GM12878 (cell line): ENCODE measurements around the gene ASGR2. TPM values are rescaled to one million over a fixed set of nuclear protein-coding genes. Genes with fewer than 3 reads are reported as not detected.

Experiments used
- ATAC-seq: fragments of 200-7000 bp; cut with Tn5 transposase; 3 replicates; pipeline ENCODE4 v1.9.1; 2020; ENCODE audit warnings: mild to moderate bottlenecking, moderate library complexity
- BruUV-seq: library from RNA; stranded (reverse); fragments of 400-500 nt; replicated peaks from 2 replicates; lab custom pipeline; 2021; lab: Mats Ljungman, UMichigan
- CTCF ChIA-PET: fragments of 300-600 bp; sonication (Branson Sonifier 250); formaldehyde crosslinking; extraction: SDS; loops from one replicate; lab custom pipeline; 2021; ENCODE audit warnings: inconsistent platforms; lab: Yijun Ruan, JAX
- POLR2A ChIA-PET: fragments of 350-600 bp; formaldehyde crosslinking; extraction: SDS; loops from one replicate; lab custom pipeline; 2021; ENCODE audit warnings: inconsistent platforms; lab: Charles Lee
- RAD21 ChIA-PET: fragments of 300-600 bp; sonication (Branson Sonifier 250); formaldehyde crosslinking; loops from one replicate; lab custom pipeline; 2023; ENCODE audit warnings: antibody characterized with exemption; ENCODE audit not compliant: unreplicated experiment; lab: Charles Lee
- SMC1A ChIA-PET: fragments of 300-600 bp; sonication (Branson Sonifier 250); formaldehyde crosslinking; loops from one replicate; lab custom pipeline; 2023; ENCODE audit not compliant: unreplicated experiment, uncharacterized antibody; lab: Charles Lee
- DNase-seq: peaks from one replicate; pipeline ENCODE4 v3.0.0-alpha.2; 2011; ENCODE audit warnings: low read depth, low spot score
- FAIRE-seq: peaks from 3 replicates; lab custom pipeline; 2011; peaks lifted over from hg19 to GRCh38; lab: Jason Lieb, UNC
- H2AFZ ChIP-seq: 2 replicates; pipeline ENCODE4 v1.6.0; 2011; ENCODE audit warnings: low read depth, low read length, control low read depth; ENCODE audit not compliant: control insufficient read depth
- H3K27ac ChIP-seq: 2 replicates; pipeline ENCODE4 v1.5.1; 2011; ENCODE audit warnings: control low read depth; ENCODE audit not compliant: control insufficient read depth, insufficient read depth
- H3K27me3 ChIP-seq, 2 experiments: replicated peaks in 1 of 2; 2 replicates each; pipeline versions ENCODE4 v1.6.0 to v1.6.1; 2011; ENCODE audit warnings: low read length in 1 of 2; ENCODE audit not compliant: control insufficient read depth in 2 of 2, insufficient read depth in 2 of 2
- H3K36me3 ChIP-seq, 2 experiments: 2 replicates each; pipeline ENCODE4 v1.5.1; 2011; ENCODE audit warnings: low read length in 1 of 2; ENCODE audit not compliant: control insufficient read depth in 2 of 2, insufficient read depth in 2 of 2
- H3K4me1 ChIP-seq: 2 replicates; pipeline ENCODE4 v1.6.1; 2011; ENCODE audit warnings: mild to moderate bottlenecking, low read length, moderate library complexity, mixed read lengths; ENCODE audit not compliant: control insufficient read depth, insufficient read depth
- H3K4me2 ChIP-seq: 2 replicates; pipeline ENCODE4 v1.6.0; 2011; ENCODE audit warnings: control low read depth; ENCODE audit not compliant: control insufficient read depth, insufficient read depth
- H3K4me3 ChIP-seq: fragments of 200-600 bp; sonication (generic); 2 replicates; pipeline ENCODE4 v1.5.1; 2016
- H3K79me2 ChIP-seq: 2 replicates; pipeline ENCODE4 v1.6.0; 2011; ENCODE audit warnings: low read length; ENCODE audit not compliant: control insufficient read depth, insufficient read depth
- H3K9ac ChIP-seq: 2 replicates; pipeline ENCODE4 v1.8.0; 2011; ENCODE audit warnings: low read length, control low read depth, mixed read lengths; ENCODE audit not compliant: control insufficient read depth, insufficient read depth
- H3K9me3 ChIP-seq: replicated peaks from 3 replicates; pipeline ENCODE4 v1.5.1; 2011; ENCODE audit warnings: mild to moderate bottlenecking, low read length; ENCODE audit not compliant: control insufficient read depth, insufficient read depth
- H4K20me1 ChIP-seq: 2 replicates; pipeline ENCODE4 v1.6.0; 2011; ENCODE audit not compliant: control insufficient read depth, insufficient read depth
- CREM ChIP-seq: IDR thresholded peaks from 2 replicates; pipeline ENCODE4 v1.6.1; 2014; ENCODE audit warnings: antibody characterized with exemption, low read depth
- FOXK2 ChIP-seq: fragments of 450-650 bp; IDR thresholded peaks from 2 replicates; pipeline ENCODE4 v1.6.1; 2017; ENCODE audit warnings: mild to moderate bottlenecking, moderate library complexity
- GABPA ChIP-seq: IDR thresholded peaks from 2 replicates; pipeline ENCODE4 v1.6.1; 2014; ENCODE audit warnings: antibody characterized with exemption, low read depth, mild to moderate bottlenecking, inconsistent platforms
- LARP7 ChIP-seq: fragments of 450-650 bp; IDR thresholded peaks from 2 replicates; pipeline ENCODE4 v1.6.1; 2017; ENCODE audit warnings: mild to moderate bottlenecking
- MTA3 ChIP-seq: IDR thresholded peaks from 2 replicates; pipeline ENCODE4 v1.6.1; 2012; ENCODE audit warnings: low read length, inconsistent platforms, borderline replicate concordance
- RB1 ChIP-seq: fragments of 450-650 bp; formaldehyde crosslinking; IDR thresholded peaks from 2 replicates; pipeline ENCODE4 v1.6.1; 2017; ENCODE audit warnings: mild to moderate bottlenecking, borderline replicate concordance
- SPI1 ChIP-seq: IDR thresholded peaks from 2 replicates; pipeline ENCODE4 v1.6.1; 2011; ENCODE audit warnings: low read depth, mild to moderate bottlenecking, low read length, moderate library complexity, borderline replicate concordance; ENCODE audit not compliant: insufficient read depth
- TCF12 ChIP-seq: IDR thresholded peaks from 2 replicates; pipeline ENCODE4 v1.6.1; 2011; ENCODE audit warnings: low read depth, mild to moderate bottlenecking, low read length
- ZNF384 ChIP-seq: IDR thresholded peaks from 2 replicates; pipeline ENCODE4 v1.6.1; 2012; ENCODE audit warnings: low read depth, mild to moderate bottlenecking, low read length, improper control_type of control experiment, borderline replicate concordance
- WGBS: methylation state at CpG from one replicate; pipeline ENCODE4 v1.1.6; 2016; ENCODE audit warnings: low lambda C conversion rate; ENCODE audit not compliant: insufficient replicate concordance, insufficient coverage; ENCODE audit errors: missing lambda C conversion rate; 5-methylcytosine and 5-hydroxymethylcytosine counted together
- in situ Hi-C: fragments of 300-500 bp; cut with MboI; formaldehyde crosslinking; loops from 9 replicates; pipeline ENCODE4 v1.14.3; 2018; ENCODE audit warnings: mixed read lengths
- intact Hi-C: fragments of 100-400 bp; cut with micrococcal nuclease; formaldehyde crosslinking; loops from one replicate; pipeline ENCODE4 v1.14.2; 2022; ENCODE audit not compliant: unreplicated experiment
- polyA plus RNA-seq, 11 experiments: library from polyadenylated mRNA; depleted of rRNA in 4 of 11; unstranded in 6 of 11; stranded (reverse) in 5 of 11; fragments of >200 nt; fragmentation: Nextera tagmentation in 4 of 11; fragmentation: Illumina TruSeq in 1 of 11; extraction: Ambion mirVana in 4 of 11; extraction: Trizol in 1 of 11; gene quantifications; 1 replicate in 1 of 11; 2 replicates in 10 of 11; pipeline versions ENCODE4 v1.2.1 to v1.2.3, GENCODE V29; 2011 to 2016; ENCODE audit warnings: inconsistent platforms in 2 of 11, missing spikeins in 2 of 11, low read depth in 1 of 11
- total RNA-seq, 4 experiments: library from RNA; depleted of rRNA in 3 of 4; stranded (reverse); fragments of >200 nt in 3 of 4; fragmentation: Illumina TruSeq in 1 of 4; extraction: Trizol in 1 of 4; gene quantifications; 2 replicates each; pipeline versions ENCODE4 v1.2.1 to v1.2.3, GENCODE V29; 2013 to 2021
- TF ChIP-seq, protein P1 (sequence below): IDR thresholded peaks from 2 replicates; pipeline ENCODE4 v1.6.1; 2011; ENCODE audit warnings: low read depth, low read length, improper control_type of control experiment, borderline replicate concordance
- TF ChIP-seq, protein P2 (sequence below): IDR thresholded peaks from 2 replicates; pipeline ENCODE4 v1.6.1; 2012; ENCODE audit warnings: mild to moderate bottlenecking, low read depth, low read length
- TF ChIP-seq, protein P3 (sequence below): fragments of 150-350 bp; IDR thresholded peaks from 2 replicates; pipeline ENCODE4 v1.6.1; 2014; ENCODE audit warnings: mild to moderate bottlenecking, low read depth, low read length
- TF ChIP-seq, protein P4 (sequence below): fragments of 450-650 bp; IDR thresholded peaks from 2 replicates; pipeline ENCODE4 v1.6.1; 2018; ENCODE audit warnings: borderline replicate concordance, mild to moderate bottlenecking; ENCODE audit not compliant: partially characterized antibody

ASGR2 gene
- total and polyA plus RNA-seq, 10 of the 15 experiments (the other 5 are each of a cell fraction or from before 2014, with no cell fraction given), result not detected

DNA sequence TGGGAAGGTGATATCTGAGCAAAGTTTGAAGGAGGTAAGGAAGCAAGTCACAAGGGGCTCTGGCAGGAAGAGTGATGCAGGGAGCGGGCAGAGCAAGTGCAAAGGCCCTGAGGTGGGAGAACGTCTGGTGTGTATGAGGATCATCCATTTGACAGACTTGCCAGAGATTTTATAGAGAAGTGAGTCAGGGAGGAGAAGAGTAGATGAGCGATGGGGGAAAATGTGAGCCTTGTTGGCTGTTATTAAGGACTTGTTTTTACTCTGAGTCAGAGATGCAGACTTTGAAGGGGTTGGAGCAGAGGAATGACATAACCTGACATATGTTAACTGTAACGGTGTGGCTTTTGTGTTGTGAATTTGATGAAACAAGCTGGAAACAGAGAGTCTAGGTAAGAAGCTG is 31.0 kb downstream of the ASGR2 start:
- H3K9me3 ChIP-seq, result no peaks in the 10 kb centered on the region
- no peak for ATAC-seq
- WGBS, result 17% methylated on average over 4 of the region's 4 CpGs
- no peak overlapping the region for H3K4me2 ChIP-seq
- H2AFZ ChIP-seq, result no peak overlapping the region
- intact Hi-C loops, result no loop called here
- RAD21 ChIA-PET, result no interaction called here
- BruUV-seq, result no TSS peak
- DNase-seq, result no peak
- no peaks in the 10 kb centered on the region for H3K27me3 ChIP-seq
- H3K4me3 ChIP-seq, result no peak overlapping the region
- no peak overlapping the region for H3K9ac ChIP-seq
- no peak for FAIRE-seq
- H3K79me2 ChIP-seq, result no peaks in the 10 kb centered on the region
- CTCF ChIA-PET, result no interaction called here
- H3K4me1 ChIP-seq, result no peaks in the 10 kb centered on the region
- H4K20me1 ChIP-seq, result no peaks in the 10 kb centered on the region
- SMC1A ChIA-PET, result no interaction called here
- in situ Hi-C loops, result no loop called here
- no peaks in the 10 kb centered on the region for H3K36me3 ChIP-seq
- POLR2A ChIA-PET, result no interaction called here
- H3K27ac ChIP-seq, result no peak overlapping the region
- TF ChIP-seq MTA3 (no peak), ZNF384 (no peak), TCF12 (no peak), CREM (no peak), FOXK2 (no peak), GABPA (no peak), RB1 (no peak), SPI1 (no peak), LARP7 (no peak)
- TF ChIP-seq, protein P1, sequence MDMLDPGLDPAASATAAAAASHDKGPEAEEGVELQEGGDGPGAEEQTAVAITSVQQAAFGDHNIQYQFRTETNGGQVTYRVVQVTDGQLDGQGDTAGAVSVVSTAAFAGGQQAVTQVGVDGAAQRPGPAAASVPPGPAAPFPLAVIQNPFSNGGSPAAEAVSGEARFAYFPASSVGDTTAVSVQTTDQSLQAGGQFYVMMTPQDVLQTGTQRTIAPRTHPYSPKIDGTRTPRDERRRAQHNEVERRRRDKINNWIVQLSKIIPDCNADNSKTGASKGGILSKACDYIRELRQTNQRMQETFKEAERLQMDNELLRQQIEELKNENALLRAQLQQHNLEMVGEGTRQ, result no peak
- TF ChIP-seq, protein P2, sequence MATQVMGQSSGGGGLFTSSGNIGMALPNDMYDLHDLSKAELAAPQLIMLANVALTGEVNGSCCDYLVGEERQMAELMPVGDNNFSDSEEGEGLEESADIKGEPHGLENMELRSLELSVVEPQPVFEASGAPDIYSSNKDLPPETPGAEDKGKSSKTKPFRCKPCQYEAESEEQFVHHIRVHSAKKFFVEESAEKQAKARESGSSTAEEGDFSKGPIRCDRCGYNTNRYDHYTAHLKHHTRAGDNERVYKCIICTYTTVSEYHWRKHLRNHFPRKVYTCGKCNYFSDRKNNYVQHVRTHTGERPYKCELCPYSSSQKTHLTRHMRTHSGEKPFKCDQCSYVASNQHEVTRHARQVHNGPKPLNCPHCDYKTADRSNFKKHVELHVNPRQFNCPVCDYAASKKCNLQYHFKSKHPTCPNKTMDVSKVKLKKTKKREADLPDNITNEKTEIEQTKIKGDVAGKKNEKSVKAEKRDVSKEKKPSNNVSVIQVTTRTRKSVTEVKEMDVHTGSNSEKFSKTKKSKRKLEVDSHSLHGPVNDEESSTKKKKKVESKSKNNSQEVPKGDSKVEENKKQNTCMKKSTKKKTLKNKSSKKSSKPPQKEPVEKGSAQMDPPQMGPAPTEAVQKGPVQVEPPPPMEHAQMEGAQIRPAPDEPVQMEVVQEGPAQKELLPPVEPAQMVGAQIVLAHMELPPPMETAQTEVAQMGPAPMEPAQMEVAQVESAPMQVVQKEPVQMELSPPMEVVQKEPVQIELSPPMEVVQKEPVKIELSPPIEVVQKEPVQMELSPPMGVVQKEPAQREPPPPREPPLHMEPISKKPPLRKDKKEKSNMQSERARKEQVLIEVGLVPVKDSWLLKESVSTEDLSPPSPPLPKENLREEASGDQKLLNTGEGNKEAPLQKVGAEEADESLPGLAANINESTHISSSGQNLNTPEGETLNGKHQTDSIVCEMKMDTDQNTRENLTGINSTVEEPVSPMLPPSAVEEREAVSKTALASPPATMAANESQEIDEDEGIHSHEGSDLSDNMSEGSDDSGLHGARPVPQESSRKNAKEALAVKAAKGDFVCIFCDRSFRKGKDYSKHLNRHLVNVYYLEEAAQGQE, result no peak
- TF ChIP-seq, protein P3, sequence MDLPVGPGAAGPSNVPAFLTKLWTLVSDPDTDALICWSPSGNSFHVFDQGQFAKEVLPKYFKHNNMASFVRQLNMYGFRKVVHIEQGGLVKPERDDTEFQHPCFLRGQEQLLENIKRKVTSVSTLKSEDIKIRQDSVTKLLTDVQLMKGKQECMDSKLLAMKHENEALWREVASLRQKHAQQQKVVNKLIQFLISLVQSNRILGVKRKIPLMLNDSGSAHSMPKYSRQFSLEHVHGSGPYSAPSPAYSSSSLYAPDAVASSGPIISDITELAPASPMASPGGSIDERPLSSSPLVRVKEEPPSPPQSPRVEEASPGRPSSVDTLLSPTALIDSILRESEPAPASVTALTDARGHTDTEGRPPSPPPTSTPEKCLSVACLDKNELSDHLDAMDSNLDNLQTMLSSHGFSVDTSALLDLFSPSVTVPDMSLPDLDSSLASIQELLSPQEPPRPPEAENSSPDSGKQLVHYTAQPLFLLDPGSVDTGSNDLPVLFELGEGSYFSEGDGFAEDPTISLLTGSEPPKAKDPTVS, result no peak
- TF ChIP-seq, protein P4, sequence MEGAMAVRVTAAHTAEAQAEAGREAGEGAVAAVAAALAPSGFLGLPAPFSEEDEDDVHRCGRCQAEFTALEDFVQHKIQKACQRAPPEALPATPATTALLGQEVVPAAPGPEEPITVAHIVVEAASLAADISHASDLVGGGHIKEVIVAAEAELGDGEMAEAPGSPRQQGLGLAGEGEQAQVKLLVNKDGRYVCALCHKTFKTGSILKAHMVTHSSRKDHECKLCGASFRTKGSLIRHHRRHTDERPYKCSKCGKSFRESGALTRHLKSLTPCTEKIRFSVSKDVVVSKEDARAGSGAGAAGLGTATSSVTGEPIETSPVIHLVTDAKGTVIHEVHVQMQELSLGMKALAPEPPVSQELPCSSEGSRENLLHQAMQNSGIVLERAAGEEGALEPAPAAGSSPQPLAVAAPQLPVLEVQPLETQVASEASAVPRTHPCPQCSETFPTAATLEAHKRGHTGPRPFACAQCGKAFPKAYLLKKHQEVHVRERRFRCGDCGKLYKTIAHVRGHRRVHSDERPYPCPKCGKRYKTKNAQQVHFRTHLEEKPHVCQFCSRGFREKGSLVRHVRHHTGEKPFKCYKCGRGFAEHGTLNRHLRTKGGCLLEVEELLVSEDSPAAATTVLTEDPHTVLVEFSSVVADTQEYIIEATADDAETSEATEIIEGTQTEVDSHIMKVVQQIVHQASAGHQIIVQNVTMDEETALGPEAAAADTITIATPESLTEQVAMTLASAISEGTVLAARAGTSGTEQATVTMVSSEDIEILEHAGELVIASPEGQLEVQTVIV, result no peak
